Suprapubic skin (tissue), 4 donors: ENCODE data around the gene CAMK2D. TPM values are rescaled to one million over a fixed set of nuclear protein-coding genes. Genes with fewer than 3 reads are reported as not detected.

Source experiments
- DNase-seq, 2 donors: peaks; one replicate each; pipeline ENCODE4 v3.0.0-alpha.2; 2019; ENCODE audit warnings: low spot score in 2 of 2
- H3K27ac ChIP-seq: fragments of 200-600 bp; sonication (generic); one replicate; pipeline ENCODE4 v1.5.1; 2019
- H3K27me3 ChIP-seq: fragments of 200-600 bp; sonication (generic); one replicate; pipeline ENCODE4 v1.5.1; 2019
- H3K36me3 ChIP-seq: fragments of 200-600 bp; sonication (generic); one replicate; pipeline ENCODE4 v1.5.1; 2019
- H3K4me1 ChIP-seq: fragments of 200-600 bp; sonication (generic); one replicate; pipeline ENCODE4 v1.5.1; 2019
- H3K4me3 ChIP-seq: fragments of 200-600 bp; sonication (generic); one replicate; pipeline ENCODE4 v1.5.1; 2019; ENCODE audit warnings: mild to moderate bottlenecking
- H3K9me3 ChIP-seq: fragments of 200-600 bp; sonication (generic); one replicate; pipeline ENCODE4 v1.5.1; 2019
- CTCF ChIP-seq, 2 donors: fragments of 200-600 bp in 1 of 2; fragments of 450-650 bp in 1 of 2; sonication (generic) in 1 of 2; IDR thresholded peaks; one replicate each; pipeline ENCODE4 v1.5.1; 2016 to 2019; ENCODE audit warnings: antibody characterized with exemption in 2 of 2, mild to moderate bottlenecking in 1 of 2, moderate library complexity in 1 of 2
- EP300 ChIP-seq: sonication (generic); formaldehyde crosslinking; IDR thresholded peaks from one replicate; pipeline ENCODE4 v1.6.1; 2017; ENCODE audit warnings: antibody characterized with exemption
- POLR2A ChIP-seq, 2 donors: fragments of 450-650 bp; IDR thresholded peaks; one replicate each; pipeline ENCODE4 v1.6.1; 2017; ENCODE audit warnings: antibody characterized with exemption in 2 of 2, mild to moderate bottlenecking in 2 of 2, moderate library complexity in 2 of 2
- POLR2AphosphoS5 ChIP-seq, 3 donors: sonication (generic); formaldehyde crosslinking; IDR thresholded peaks; one replicate each; pipeline ENCODE4 v1.6.1; 2017; ENCODE audit warnings: antibody characterized with exemption in 3 of 3
- WGBS: methylation state at CpG from one replicate; pipeline ENCODE4 v1.1.5; 2018; 5-methylcytosine and 5-hydroxymethylcytosine counted together
- total RNA-seq, 4 donors: library from RNA; depleted of rRNA; stranded (reverse); fragments of >200 nt; gene quantifications; one replicate each; pipeline ENCODE4 v1.1.0, GENCODE V29; 2016

CAMK2D gene
- total RNA-seq, 4 donors from 2014 or later: 21.5 to 38.2 (median 30.5) TPM

GRCh38 chr4:113627321-113627720, 134.2 kb downstream of the CAMK2D start:
- no peaks in the 10 kb centered on the region for H3K9me3 ChIP-seq
- no peak overlapping the region for H3K27ac ChIP-seq
- no peaks in the 10 kb centered on the region for H3K27me3 ChIP-seq
- H3K4me3 ChIP-seq: no peak overlapping the region
- TF ChIP-seq POLR2AphosphoS5 (IDR thresholded peaks at IDR 0.05) (no peak), CTCF (IDR thresholded peaks at IDR 0.05) (no peak), POLR2A (IDR thresholded peaks at IDR 0.05) (no peak), EP300 (no peak)
- H3K4me1 ChIP-seq: peaks cover 3% of the 10 kb centered on the region
- H3K36me3 ChIP-seq: no peaks in the 10 kb centered on the region
- no peak for DNase-seq

GRCh38 chr4:113625902-113626301, 135.6 kb downstream of the CAMK2D start:
- WGBS: 99% methylated on average over 2 of the region's 2 CpGs
- no peak overlapping the region for H3K4me3 ChIP-seq
- H3K9me3 ChIP-seq: no peaks in the 10 kb centered on the region
- no peak for TF ChIP-seq EP300
- no peak overlapping the region for H3K27ac ChIP-seq
- peaks cover 3% of the 10 kb centered on the region for H3K4me1 ChIP-seq
- H3K36me3 ChIP-seq: no peaks in the 10 kb centered on the region
- DNase-seq: no peak
- no peaks in the 10 kb centered on the region for H3K27me3 ChIP-seq

GRCh38 chr4:113623274-113623894, 138.2 kb downstream of the CAMK2D start:
- no peak for DNase-seq
- no peak overlapping the region for H3K27ac ChIP-seq
- H3K36me3 ChIP-seq: no peaks in the 10 kb centered on the region
- peaks cover 6% of the 10 kb centered on the region for H3K4me1 ChIP-seq
- TF ChIP-seq POLR2AphosphoS5 (IDR thresholded peaks at IDR 0.05) (no peak), CTCF (IDR thresholded peaks at IDR 0.05) (no peak), EP300 (no peak), POLR2A (IDR thresholded peaks at IDR 0.05) (no peak)
- no peak overlapping the region for H3K4me3 ChIP-seq
- no peaks in the 10 kb centered on the region for H3K27me3 ChIP-seq
- H3K9me3 ChIP-seq: no peaks in the 10 kb centered on the region

- 93% methylated on average over 2 of the region's 2 CpGs for WGBS
- no peak for DNase-seq
- TF ChIP-seq POLR2AphosphoS5 (IDR thresholded peaks at IDR 0.05) (no peak), EP300 (no peak), POLR2A (IDR thresholded peaks at IDR 0.05) (no peak), CTCF (IDR thresholded peaks at IDR 0.05) (no peak)
- no peak overlapping the region for H3K4me3 ChIP-seq
- H3K9me3 ChIP-seq: no peaks in the 10 kb centered on the region
- no peaks in the 10 kb centered on the region for H3K36me3 ChIP-seq
- no peak overlapping the region for H3K27ac ChIP-seq
- peaks cover 5% of the 10 kb centered on the region for H3K4me1 ChIP-seq
- H3K27me3 ChIP-seq: no peaks in the 10 kb centered on the region
These were observed 139.9 kb downstream of the CAMK2D start for GRCh38 chr4:113621633-113622032.

- no peaks in the 10 kb centered on the region for H3K36me3 ChIP-seq
- WGBS: 99% methylated on average over 2 of the region's 2 CpGs
- TF ChIP-seq CTCF (IDR thresholded peaks at IDR 0.05) (no peak), EP300 (no peak), POLR2AphosphoS5 (IDR thresholded peaks at IDR 0.05) (no peak), POLR2A (IDR thresholded peaks at IDR 0.05) (no peak)
- H3K9me3 ChIP-seq: no peaks in the 10 kb centered on the region
- no peak overlapping the region for H3K27ac ChIP-seq
- DNase-seq: no peak
- no peak overlapping the region for H3K4me3 ChIP-seq
- H3K4me1 ChIP-seq: peaks cover 13% of the 10 kb centered on the region
- no peaks in the 10 kb centered on the region for H3K27me3 ChIP-seq
These were observed 141.5 kb downstream of the CAMK2D start for GRCh38 chr4:113620032-113620431.

- no peak overlapping the region for H3K27ac ChIP-seq
- no peaks in the 10 kb centered on the region for H3K9me3 ChIP-seq
- 94% methylated on average over 4 of the region's 4 CpGs for WGBS
- H3K4me3 ChIP-seq: no peak overlapping the region
- no peaks in the 10 kb centered on the region for H3K27me3 ChIP-seq
- peaks cover 13% of the 10 kb centered on the region for H3K4me1 ChIP-seq
- DNase-seq: no peak
- no peaks in the 10 kb centered on the region for H3K36me3 ChIP-seq
- TF ChIP-seq CTCF (IDR thresholded peaks at IDR 0.05) (no peak), POLR2AphosphoS5 (IDR thresholded peaks at IDR 0.05) (no peak)
These were observed 142.0 kb downstream of the CAMK2D start for GRCh38 chr4:113619526-113619925.
